Measurements from ENCODE around the gene PCNT. TPM values are rescaled to one million over a fixed set of nuclear protein-coding genes. Genes with fewer than 3 reads are reported as not detected.

The PCNT gene
- total RNA-seq, 4 donors from 2014 or later = 30.3 to 44.0 (median 33.3) TPM

DNA sequence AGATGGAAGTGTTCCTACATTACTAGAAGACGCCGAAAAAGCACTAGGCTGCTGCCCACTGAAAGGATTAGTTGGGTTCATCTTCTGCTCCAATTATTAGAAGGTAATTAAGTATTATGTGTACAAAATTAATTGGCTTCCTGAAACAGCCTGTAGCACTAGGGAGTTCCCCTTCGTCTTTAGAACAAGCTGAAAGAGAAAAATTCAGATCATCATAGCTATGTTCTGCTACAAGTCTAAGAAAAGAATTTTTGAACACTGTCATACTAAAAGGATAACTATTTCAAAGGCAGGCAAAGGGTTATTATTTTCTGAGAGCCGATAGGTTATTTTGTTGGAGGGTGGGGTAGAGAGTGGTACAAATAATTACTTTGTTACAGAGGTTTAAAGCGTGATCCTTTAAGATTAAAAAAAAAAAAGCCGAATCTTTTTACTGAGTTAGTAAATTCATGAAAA, 38.7 kb upstream of the PCNT start, which contains the start of gene MCM3AP:
Gene MCM3AP, minus strand, starts transcription at position 406 of the 456 bp plus-strand sequence. Its CDS starts 325 bp downstream, at position 81.
- intact Hi-C loops (cut with DNase I; ENCODE audit: low total_unique reads) = no loop called here
- DNase-seq (ENCODE audit: low spot score in 2 of 2) = no peak
- TF ChIP-seq, protein P1, sequence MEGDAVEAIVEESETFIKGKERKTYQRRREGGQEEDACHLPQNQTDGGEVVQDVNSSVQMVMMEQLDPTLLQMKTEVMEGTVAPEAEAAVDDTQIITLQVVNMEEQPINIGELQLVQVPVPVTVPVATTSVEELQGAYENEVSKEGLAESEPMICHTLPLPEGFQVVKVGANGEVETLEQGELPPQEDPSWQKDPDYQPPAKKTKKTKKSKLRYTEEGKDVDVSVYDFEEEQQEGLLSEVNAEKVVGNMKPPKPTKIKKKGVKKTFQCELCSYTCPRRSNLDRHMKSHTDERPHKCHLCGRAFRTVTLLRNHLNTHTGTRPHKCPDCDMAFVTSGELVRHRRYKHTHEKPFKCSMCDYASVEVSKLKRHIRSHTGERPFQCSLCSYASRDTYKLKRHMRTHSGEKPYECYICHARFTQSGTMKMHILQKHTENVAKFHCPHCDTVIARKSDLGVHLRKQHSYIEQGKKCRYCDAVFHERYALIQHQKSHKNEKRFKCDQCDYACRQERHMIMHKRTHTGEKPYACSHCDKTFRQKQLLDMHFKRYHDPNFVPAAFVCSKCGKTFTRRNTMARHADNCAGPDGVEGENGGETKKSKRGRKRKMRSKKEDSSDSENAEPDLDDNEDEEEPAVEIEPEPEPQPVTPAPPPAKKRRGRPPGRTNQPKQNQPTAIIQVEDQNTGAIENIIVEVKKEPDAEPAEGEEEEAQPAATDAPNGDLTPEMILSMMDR (IDR thresholded peaks at IDR 0.05) = no peak
- TF ChIP-seq POLR2A (IDR thresholded peaks at IDR 0.05) = no peak
- 22 to 28% methylated on average over 6 of the region's 6 CpGs for WGBS, 2 donors
- peak within 1 kb of the TSS; percentile 85 for H3K4me3 ChIP-seq (ENCODE audit: low read depth, poor library complexity, severe bottlenecking)

DNA sequence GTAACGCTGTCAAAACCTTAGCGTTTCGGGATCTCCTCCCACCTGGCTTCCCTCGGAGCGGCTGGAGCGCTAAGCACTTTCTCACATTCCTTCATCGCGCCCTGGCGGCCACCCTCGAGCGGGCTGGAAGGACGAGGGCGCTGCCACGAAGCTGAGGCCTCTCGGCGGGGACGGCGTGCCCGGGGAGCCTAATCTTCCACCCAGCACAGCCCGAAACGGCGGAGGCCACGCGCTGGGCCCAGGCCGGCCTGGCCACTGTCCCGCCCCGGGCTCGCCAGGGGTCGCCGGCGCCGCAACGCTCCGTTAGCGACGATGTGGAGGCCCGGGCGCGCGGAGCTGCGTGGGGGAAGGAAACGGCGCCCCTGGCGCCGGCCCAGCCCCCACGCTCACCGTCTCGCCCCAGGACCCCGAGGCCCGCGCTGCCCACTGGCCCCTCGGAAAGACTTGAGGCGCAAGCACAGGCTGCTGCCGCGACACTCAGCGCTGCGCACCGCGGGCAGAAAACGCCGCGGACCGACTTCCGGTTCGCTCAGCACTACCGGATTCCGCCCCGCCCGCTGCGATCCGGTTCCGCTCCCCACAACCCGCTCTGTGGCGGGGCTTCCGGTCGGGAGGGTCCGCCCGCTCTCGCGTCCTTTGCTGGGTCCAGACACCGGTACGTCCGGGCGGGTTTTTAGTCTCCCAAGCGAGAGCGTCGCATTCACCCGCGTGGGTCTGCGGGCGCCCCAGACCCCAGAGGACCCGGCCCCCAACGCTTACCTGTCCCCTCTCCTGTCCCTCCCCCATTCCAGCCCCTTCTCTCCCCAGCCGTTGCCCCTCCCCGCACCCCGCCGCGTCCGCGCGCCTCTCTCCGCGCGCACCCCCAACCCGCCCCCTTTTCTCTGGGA, 38.0 kb upstream of the PCNT start, which contains the start of gene YBEY:
Gene YBEY, plus strand, starts transcription at position 582 of the 887 bp plus-strand sequence. CDS start 572 bp downstream, outside the sequence.
- intact Hi-C loops (cut with DNase I; ENCODE audit: low total_unique reads) = no loop called here
- H3K4me3 ChIP-seq (ENCODE audit: low read depth, poor library complexity, severe bottlenecking) = peak within 1 kb of the TSS; percentile 85
- DNase-seq (ENCODE audit: low spot score in 2 of 2) = peak; percentile 83 to 97
- TF ChIP-seq POLR2A (IDR thresholded peaks at IDR 0.05) = no peak
- TF ChIP-seq, protein P1 (IDR thresholded peaks at IDR 0.05) = no peak
- 0 to 1% methylated on average over 54 to 84 of the region's 105 CpGs for WGBS, 2 donors

DNA sequence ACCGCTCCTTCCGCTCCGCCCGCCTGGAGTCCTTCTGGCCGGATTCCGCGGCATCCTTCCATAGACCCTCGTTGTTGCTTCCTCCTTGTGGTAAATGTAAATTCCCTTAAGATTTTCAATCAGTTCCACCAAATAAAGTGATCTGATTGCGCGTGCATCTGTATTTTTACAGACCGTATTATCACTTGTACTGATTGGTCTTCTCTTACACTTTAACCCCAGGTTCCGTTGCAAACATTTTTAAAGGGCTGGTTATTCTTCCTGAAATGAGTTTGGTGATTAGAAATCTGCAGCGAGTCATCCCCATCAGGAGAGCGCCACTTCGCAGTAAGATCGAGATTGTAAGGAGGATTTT, 37.3 kb upstream of the PCNT start:
- TF ChIP-seq, protein P1 (IDR thresholded peaks at IDR 0.05) = no peak
- no peak for TF ChIP-seq POLR2A (IDR thresholded peaks at IDR 0.05)
- 0% methylated on average over 16 of the region's 16 CpGs for WGBS, 2 donors
- intact Hi-C loops (cut with DNase I; ENCODE audit: low total_unique reads) = no loop called here
- no peak for DNase-seq (ENCODE audit: low spot score in 2 of 2)
- H3K4me3 ChIP-seq (ENCODE audit: low read depth, poor library complexity, severe bottlenecking) = peak overlapping the region; percentile 85

DNA sequence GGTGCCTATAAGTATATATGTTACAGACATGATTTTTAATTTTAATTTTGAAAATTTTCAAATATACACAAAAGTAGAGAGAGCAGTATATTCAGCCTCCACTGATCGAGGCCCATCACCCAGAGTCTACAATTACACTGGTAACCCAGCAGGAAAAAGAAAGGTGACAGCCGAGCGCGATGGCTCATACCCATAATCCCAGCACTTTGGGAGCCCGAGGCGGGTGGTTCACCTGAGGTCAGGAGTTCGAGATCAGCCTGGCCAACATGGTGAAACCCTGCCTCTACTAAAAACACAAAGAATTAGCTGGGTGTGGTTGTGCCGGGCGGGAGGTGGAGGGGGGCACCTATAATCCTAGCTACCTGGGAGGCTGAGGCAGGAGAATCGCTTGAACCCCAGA, 36.4 kb upstream of the PCNT start:
- TF ChIP-seq, protein P1 (IDR thresholded peaks at IDR 0.05) = no peak
- TF ChIP-seq POLR2A (IDR thresholded peaks at IDR 0.05) = no peak
- intact Hi-C loops (cut with DNase I; ENCODE audit: low total_unique reads) = no loop called here
- WGBS, 2 donors = 85 to 93% methylated on average over 10 of the region's 10 CpGs
- no peak for DNase-seq (ENCODE audit: low spot score in 2 of 2)
- H3K4me3 ChIP-seq (ENCODE audit: low read depth, poor library complexity, severe bottlenecking) = no peak overlapping the region

DNA sequence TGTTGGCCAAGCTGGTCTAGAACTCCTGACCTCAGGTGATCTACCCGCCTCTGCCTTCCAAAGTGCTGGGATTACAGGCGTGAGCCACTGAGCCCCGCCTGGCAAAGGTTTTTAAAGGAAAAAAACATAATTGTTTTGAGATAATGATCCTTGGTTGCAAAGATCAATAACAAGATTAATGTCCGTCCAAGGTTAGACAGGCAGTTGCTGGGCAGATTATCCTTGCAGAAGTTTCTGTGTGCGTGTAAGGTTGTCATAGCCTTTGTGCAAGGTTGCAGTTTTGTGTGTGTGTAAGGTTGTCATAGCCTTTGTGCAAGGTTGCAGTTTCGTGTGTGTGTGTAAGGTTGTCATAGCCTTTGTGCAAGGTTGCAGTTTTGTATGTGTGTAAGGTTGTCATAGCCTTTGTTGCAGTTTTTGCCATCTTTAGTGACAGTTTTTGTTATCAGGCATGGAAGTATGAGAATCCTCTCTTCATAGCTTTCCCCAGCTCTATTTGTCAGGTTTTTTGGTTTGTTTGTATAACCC, 34.2 kb upstream of the PCNT start:
- H3K4me3 ChIP-seq (ENCODE audit: low read depth, poor library complexity, severe bottlenecking) = no peak overlapping the region
- intact Hi-C loops (cut with DNase I; ENCODE audit: low total_unique reads) = no loop called here
- no peak for DNase-seq (ENCODE audit: low spot score in 2 of 2)
- TF ChIP-seq, protein P1 (IDR thresholded peaks at IDR 0.05) = no peak
- no peak for TF ChIP-seq POLR2A (IDR thresholded peaks at IDR 0.05)
- 63 to 67% methylated on average over 6 of the region's 6 CpGs for WGBS, 2 donors

Data from lower leg skin (tissue), 4 donors.